Activated naive CD4-positive, alpha-beta T cell treated with anti-CD3 and anti-CD28 coated beads, Interleukin-2, amount 10 ng/mL, durations not matched to agents 5 hours and 36 hours (primary cell): ENCODE results near the gene CSGALNACT2. TPM values are rescaled to one million over a fixed set of nuclear protein-coding genes. Genes with fewer than 3 reads are reported as not detected.

ENCODE experiments used
- total RNA-seq, 2 experiments: library from RNA; stranded (reverse); gene quantifications; one replicate each; pipeline ENCODE4 v1.2.3, GENCODE V29; 2021

Gene CSGALNACT2
- total RNA-seq = 10 to 100 TPM; 43.5 to 45.6 TPM

DNA sequence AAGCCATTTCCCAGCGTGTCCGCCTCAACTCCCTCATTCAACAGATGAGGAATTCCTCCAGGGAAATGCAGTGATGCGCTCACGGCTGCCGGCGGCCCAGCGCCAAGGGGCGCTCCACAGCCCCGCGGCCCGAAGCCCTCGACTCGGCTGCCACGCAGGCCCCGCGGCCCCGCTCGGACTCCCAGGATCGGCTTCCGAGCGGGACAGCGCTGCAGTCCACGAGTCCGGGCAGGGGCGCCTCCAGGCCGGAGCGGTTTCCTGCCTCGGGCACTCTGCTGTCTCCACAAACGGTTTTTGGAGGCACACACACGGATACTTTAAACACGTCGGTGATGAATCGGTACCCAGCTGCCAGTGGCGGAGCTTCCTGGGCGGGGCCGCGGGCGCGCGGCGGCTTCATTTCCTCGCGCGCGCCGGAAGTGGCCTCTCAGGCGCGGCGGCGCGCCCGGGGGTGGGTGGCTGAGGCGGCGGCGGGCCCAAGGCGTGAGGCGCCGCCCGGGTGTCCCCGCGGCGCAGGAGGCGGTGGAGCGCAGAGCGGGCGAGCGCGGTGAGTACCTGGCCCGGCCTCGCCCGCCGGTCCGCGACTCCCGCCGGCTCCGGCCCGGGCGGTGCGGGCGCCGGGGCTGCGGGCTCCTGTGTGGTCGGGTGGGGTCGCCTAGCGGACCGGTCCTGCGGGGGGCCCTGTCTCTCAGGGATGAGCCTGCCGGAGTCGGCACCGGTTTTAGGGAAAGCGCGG lies at the start of gene CSGALNACT2:
CSGALNACT2 (plus strand) TSS at position 425 of the 736 bp plus-strand sequence. CDS start 16,705 bp downstream, outside the sequence.

Other genes with a start within 250 kb of the CSGALNACT2 start
- gene RET, start 61.4 kb upstream of the CSGALNACT2 start, total RNA-seq = under 1 TPM; 0.22 to 0.35 TPM
- 1 to 10 TPM; 4.2 to 5.7 TPM for gene RASGEF1A, start 128.6 kb downstream of the CSGALNACT2 start, total RNA-seq
- gene FXYD4, start 233.2 kb downstream of the CSGALNACT2 start, total RNA-seq = not detected